Prostate gland (tissue), 2 donors: ENCODE results near the gene CA7. TPM values are rescaled to one million over a fixed set of nuclear protein-coding genes. Genes with fewer than 3 reads are reported as not detected.

ENCODE experiments used
- DNase-seq: peaks from one replicate; pipeline ENCODE4 v3.0.0-alpha.2; 2019; ENCODE audit warnings: low spot score
- H3K27ac ChIP-seq, 2 donors: fragments of 200-600 bp; sonication (generic); 2 replicates each; pipeline ENCODE4 v1.5.1; 2017 to 2019
- H3K27me3 ChIP-seq: fragments of 200-600 bp; sonication (generic); replicated peaks from 2 replicates; pipeline ENCODE4 v1.5.1; 2019; ENCODE audit not compliant: insufficient read depth
- H3K36me3 ChIP-seq, 2 donors: fragments of 200-600 bp; sonication (generic); 1 replicate in 1 of 2; 2 replicates in 1 of 2; pipeline versions ENCODE4 v1.5.1 to v1.8.1; 2017 to 2019
- H3K4me1 ChIP-seq: fragments of 200-600 bp; sonication (generic); replicated peaks from 2 replicates; pipeline ENCODE4 v1.5.1; 2019
- H3K4me3 ChIP-seq, 2 donors: fragments of 200-600 bp; sonication (generic); 2 replicates each; pipeline ENCODE4 v1.5.1; 2017 to 2019
- H3K9me3 ChIP-seq: fragments of 200-600 bp; sonication (generic); 2 replicates; pipeline ENCODE4 v1.5.1; 2017
- POLR2AphosphoS5 ChIP-seq: sonication (generic); formaldehyde crosslinking; IDR thresholded peaks from one replicate; pipeline ENCODE4 v1.6.1; 2017; ENCODE audit warnings: antibody characterized with exemption
- WGBS: methylation state at CpG from one replicate; pipeline ENCODE4 v1.1.5; 2018; 5-methylcytosine and 5-hydroxymethylcytosine counted together
- intact Hi-C: fragments of 100-400 bp; cut with DNase I; formaldehyde crosslinking; loops from one replicate; pipeline ENCODE4 v1.14.2; 2022
- total RNA-seq, 2 donors: library from RNA; depleted of rRNA; stranded (reverse); fragments of >200 nt; gene quantifications; one replicate each; pipeline ENCODE4 v1.1.0, GENCODE V29; 2016

The CA7 gene
- total RNA-seq, 2 donors from 2014 or later: 1.9 TPM; not detected in 1

- 67% methylated on average over 14 of the region's 14 CpGs for WGBS
- no peaks in the 10 kb centered on the region for H3K9me3 ChIP-seq
- intact Hi-C loops: no loop called here
- no peak for DNase-seq
- TF ChIP-seq POLR2AphosphoS5: no peak
- H3K27me3 ChIP-seq: no peaks in the 10 kb centered on the region
- H3K36me3 ChIP-seq: no peaks in the 10 kb centered on the region
- H3K27ac ChIP-seq: no peak overlapping the region
- no peak overlapping the region for H3K4me3 ChIP-seq
- H3K4me1 ChIP-seq: no peaks in the 10 kb centered on the region
Measured at GRCh38 chr16:66902648-66903543, 58.7 kb downstream of the CA7 start.

Other genes with a start within 250 kb of the CA7 start
- 100 to 1,000 TPM in 1 of 2 donors, 10 to 100 TPM in 1; 10.7 to 133 TPM for gene CMTM3, start 239.7 kb upstream of the CA7 start, total RNA-seq
- gene CMTM4, start 147.7 kb upstream of the CA7 start, total RNA-seq: 10 to 100 TPM; 46.9 to 57.7 TPM
- gene DYNC1LI2, start 92.8 kb upstream of the CA7 start, total RNA-seq: 100 to 1,000 TPM in 1 of 2 donors, 10 to 100 TPM in 1; 98.1 to 149 TPM
- gene TERB1, start 42.8 kb upstream of the CA7 start, total RNA-seq: 1 to 10 TPM in 1 of 2 donors, not detected in 1; 2.1 TPM
- 10 to 100 TPM; 39.6 to 58.2 TPM for gene NAE1, start 13.4 kb upstream of the CA7 start, total RNA-seq
- gene PDP2, start 36.1 kb downstream of the CA7 start, total RNA-seq: 10 to 100 TPM in 1 of 2 donors, 1 to 10 TPM in 1; 9.2 to 21.9 TPM
- not detected for gene CDH16, start 74.5 kb downstream of the CA7 start, total RNA-seq
- gene RRAD, start 81.1 kb downstream of the CA7 start, total RNA-seq: 10 to 100 TPM; 17.0 to 37.0 TPM
- 100 to 1,000 TPM in 1 of 2 donors, 10 to 100 TPM in 1; 80.2 to 159 TPM for gene CIAO2B, start 90.0 kb downstream of the CA7 start, total RNA-seq
- gene CES2, start 91.1 kb downstream of the CA7 start, total RNA-seq: 10 to 100 TPM; 36.3 to 61.5 TPM
- under 1 TPM; 0.36 to 0.80 TPM for gene CES3, start 116.9 kb downstream of the CA7 start, total RNA-seq
- gene CES4A, start 144.2 kb downstream of the CA7 start, total RNA-seq: 10 to 100 TPM in 1 of 2 donors, 1 to 10 TPM in 1; 1.4 to 10.7 TPM
- 10 to 100 TPM; 27.0 to 46.2 TPM for gene CBFB, start 184.7 kb downstream of the CA7 start, total RNA-seq